T-helper 2 cell treated with Interferon-gamma antibody and Interleukin-4, amounts not matched to agents 5 μg/mL and 100 μg/mL, for 36 hours (primary cell): ENCODE data around the gene SHB.

Experiments used
- DNase-seq: peaks from one replicate; pipeline ENCODE4 v3.0.0; 2021; ENCODE audit warnings: low spot score
- H3K27ac Mint-ChIP-seq: one replicate; pipeline ENCODE4 v1.8.0; 2021; ENCODE audit warnings: mild to moderate bottlenecking, mixed read lengths
- H3K27me3 Mint-ChIP-seq: one replicate; pipeline ENCODE4 v1.8.0; 2021; ENCODE audit warnings: low read depth, mixed read lengths
- H3K36me3 Mint-ChIP-seq: one replicate; pipeline ENCODE4 v1.8.0; 2021; ENCODE audit warnings: low read depth, mixed read lengths
- H3K4me1 Mint-ChIP-seq: one replicate; pipeline ENCODE4 v1.8.0; 2021; ENCODE audit warnings: low read depth, mixed read lengths
- H3K4me3 Mint-ChIP-seq: one replicate; pipeline ENCODE4 v1.8.0; 2022; ENCODE audit warnings: mild to moderate bottlenecking, moderate library complexity, mixed read lengths
- H3K9me3 Mint-ChIP-seq: one replicate; pipeline ENCODE4 v1.8.0; 2021; ENCODE audit warnings: mixed read lengths

The SHB gene

GRCh38 chr9:37949576-37949975 lies 119.5 kb downstream of the SHB start:
- Mint-ChIP-seq H3K4me1 (peaks cover 10% of the 10 kb centered on the region), H3K27me3 (no peaks in the 10 kb centered on the region), H3K27ac (no peak overlapping the region), H3K9me3 (no peaks in the 10 kb centered on the region), H3K4me3 (no peak overlapping the region), H3K36me3 (no peaks in the 10 kb centered on the region)
- DNase-seq, result no peak

GRCh38 chr9:37948417-37948980 lies 120.5 kb downstream of the SHB start:
- Mint-ChIP-seq H3K27me3 (no peaks in the 10 kb centered on the region), H3K4me3 (no peak overlapping the region), H3K36me3 (no peaks in the 10 kb centered on the region), H3K4me1 (peaks cover 4% of the 10 kb centered on the region), H3K27ac (no peak overlapping the region), H3K9me3 (no peaks in the 10 kb centered on the region)
- DNase-seq, result no peak

- DNase-seq, result no peak
- H3K4me3 Mint-ChIP-seq, result no peak overlapping the region
- no peaks in the 10 kb centered on the region for H3K9me3 Mint-ChIP-seq
These were observed 121.0 kb downstream of the SHB start for GRCh38 chr9:37947977-37948376.

GRCh38 chr9:37947471-37947870 lies 121.6 kb downstream of the SHB start:
- Mint-ChIP-seq H3K9me3 (no peaks in the 10 kb centered on the region), H3K36me3 (no peaks in the 10 kb centered on the region), H3K27me3 (no peaks in the 10 kb centered on the region), H3K4me3 (no peak overlapping the region), H3K4me1 (no peaks in the 10 kb centered on the region), H3K27ac (no peak overlapping the region)
- no peak for DNase-seq

More at GRCh38 chr9:37947977-37948376, 121.0 kb downstream of the SHB start:
- Mint-ChIP-seq H3K4me1 (no peaks in the 10 kb centered on the region), H3K27me3 (no peaks in the 10 kb centered on the region), H3K36me3 (no peaks in the 10 kb centered on the region), H3K27ac (no peak overlapping the region)

- Mint-ChIP-seq H3K27me3 (no peaks in the 10 kb centered on the region), H3K36me3 (no peaks in the 10 kb centered on the region), H3K4me1 (no peaks in the 10 kb centered on the region), H3K9me3 (no peaks in the 10 kb centered on the region), H3K4me3 (no peak overlapping the region), H3K27ac (no peak overlapping the region)
- DNase-seq, result no peak
These were observed 122.1 kb downstream of the SHB start for GRCh38 chr9:37946971-37947370.

GRCh38 chr9:37946041-37946440 lies 123.0 kb downstream of the SHB start:
- H3K27me3 Mint-ChIP-seq, result no peaks in the 10 kb centered on the region
- H3K9me3 Mint-ChIP-seq, result no peaks in the 10 kb centered on the region
- H3K4me3 Mint-ChIP-seq, result no peak overlapping the region
- H3K4me1 Mint-ChIP-seq, result no peaks in the 10 kb centered on the region
- no peak for DNase-seq
- H3K36me3 Mint-ChIP-seq, result no peaks in the 10 kb centered on the region
- no peak overlapping the region for H3K27ac Mint-ChIP-seq

- H3K27me3 Mint-ChIP-seq, result no peaks in the 10 kb centered on the region
These were observed 124.2 kb downstream of the SHB start for GRCh38 chr9:37944671-37945481.

GRCh38 chr9:37944266-37944650 lies 124.8 kb downstream of the SHB start:
- H3K4me1 Mint-ChIP-seq, result no peaks in the 10 kb centered on the region
- H3K4me3 Mint-ChIP-seq, result no peak overlapping the region
- H3K36me3 Mint-ChIP-seq, result no peaks in the 10 kb centered on the region

More at GRCh38 chr9:37944671-37945481, 124.2 kb downstream of the SHB start:
- Mint-ChIP-seq H3K27ac (no peak overlapping the region), H3K9me3 (no peaks in the 10 kb centered on the region), H3K4me1 (no peaks in the 10 kb centered on the region), H3K4me3 (no peak overlapping the region), H3K36me3 (no peaks in the 10 kb centered on the region)
- no peak for DNase-seq

GRCh38 chr9:37943345-37944265 lies 125.4 kb downstream of the SHB start:
- Mint-ChIP-seq H3K4me3 (no peak overlapping the region), H3K4me1 (no peaks in the 10 kb centered on the region), H3K36me3 (no peaks in the 10 kb centered on the region), H3K27ac (no peak overlapping the region), H3K9me3 (no peaks in the 10 kb centered on the region), H3K27me3 (no peaks in the 10 kb centered on the region)
- DNase-seq, result no peak

More at GRCh38 chr9:37944266-37944650, 124.8 kb downstream of the SHB start:
- Mint-ChIP-seq H3K9me3 (no peaks in the 10 kb centered on the region), H3K27me3 (no peaks in the 10 kb centered on the region), H3K27ac (no peak overlapping the region)
- DNase-seq, result no peak

- no peaks in the 10 kb centered on the region for H3K36me3 Mint-ChIP-seq
- no peak for DNase-seq
- no peaks in the 10 kb centered on the region for H3K9me3 Mint-ChIP-seq
- no peaks in the 10 kb centered on the region for H3K27me3 Mint-ChIP-seq
- H3K4me3 Mint-ChIP-seq, result no peak overlapping the region
- H3K4me1 Mint-ChIP-seq, result no peaks in the 10 kb centered on the region
- H3K27ac Mint-ChIP-seq, result no peak overlapping the region
These were observed 126.2 kb downstream of the SHB start for GRCh38 chr9:37942621-37943344.

GRCh38 chr9:37941253-37941652 lies 127.8 kb downstream of the SHB start:
- no peaks in the 10 kb centered on the region for H3K9me3 Mint-ChIP-seq
- no peak overlapping the region for H3K27ac Mint-ChIP-seq
- H3K4me1 Mint-ChIP-seq, result no peaks in the 10 kb centered on the region
- no peaks in the 10 kb centered on the region for H3K27me3 Mint-ChIP-seq
- no peak overlapping the region for H3K4me3 Mint-ChIP-seq
- H3K36me3 Mint-ChIP-seq, result no peaks in the 10 kb centered on the region
- DNase-seq, result no peak

GRCh38 chr9:37939575-37940095 lies 129.4 kb downstream of the SHB start:
- H3K4me1 Mint-ChIP-seq, result no peaks in the 10 kb centered on the region
- DNase-seq, result no peak
- no peaks in the 10 kb centered on the region for H3K27me3 Mint-ChIP-seq
- no peak overlapping the region for H3K4me3 Mint-ChIP-seq
- H3K9me3 Mint-ChIP-seq, result no peaks in the 10 kb centered on the region
- H3K36me3 Mint-ChIP-seq, result no peaks in the 10 kb centered on the region
- no peak overlapping the region for H3K27ac Mint-ChIP-seq

GRCh38 chr9:37938121-37938891 lies 130.7 kb downstream of the SHB start:
- H3K4me1 Mint-ChIP-seq, result no peaks in the 10 kb centered on the region
- H3K4me3 Mint-ChIP-seq, result no peak overlapping the region
- H3K27ac Mint-ChIP-seq, result no peak overlapping the region
- no peaks in the 10 kb centered on the region for H3K27me3 Mint-ChIP-seq
- H3K9me3 Mint-ChIP-seq, result no peaks in the 10 kb centered on the region
- H3K36me3 Mint-ChIP-seq, result no peaks in the 10 kb centered on the region
- DNase-seq, result no peak
